Measurements from ENCODE around the gene LHFPL2. TPM values are rescaled to one million over a fixed set of nuclear protein-coding genes. Genes with fewer than 3 reads are reported as not detected.

The LHFPL2 gene
- total RNA-seq, 1 experiment from 2014 or later = 17.9 TPM

GRCh38 chr5:78475370-78475769, 173.2 kb downstream of the LHFPL2 start:
- Histone ChIP-seq H3K9me3 (ENCODE audit: control insufficient read depth in 1 of 2, insufficient read depth in 1 of 2, low read depth in 1 of 2, low read length in 2 of 2) (no peaks in the 10 kb centered on the region), H3K9me2 (ENCODE audit: insufficient read depth) (no peaks in the 10 kb centered on the region), H3K36me3 (ENCODE audit: control insufficient read depth in 1 of 2, insufficient read depth in 2 of 2, low read length in 2 of 2) (no peaks in the 10 kb centered on the region), H3K4me1 (ENCODE audit: control insufficient read depth in 1 of 2, insufficient read depth in 2 of 2, low read length in 2 of 2) (no peaks in the 10 kb centered on the region), H3K4me3 (replicated peaks in 1 of 2; ENCODE audit: low read depth in 1 of 2, low read length in 2 of 2) (no peak overlapping the region), H3K27ac (ENCODE audit: low read depth, low read length) (no peak overlapping the region), H2AFZ (ENCODE audit: low read depth, low read length, poor library complexity, severe bottlenecking) (no peak overlapping the region), H3K4me2 (ENCODE audit: low read length) (no peak overlapping the region), H4K20me1 (ENCODE audit: insufficient read depth) (no peaks in the 10 kb centered on the region), H3K27me3 (ENCODE audit: insufficient read depth, low read length) (no peaks in the 10 kb centered on the region), H3K79me2 (ENCODE audit: insufficient read depth, low read length) (no peaks in the 10 kb centered on the region), H3K9ac (ENCODE audit: low read length) (no peak overlapping the region)
- ChIA-PET CTCF (no interaction called here), RAD21 (ENCODE audit: low non-redundant PET in 1 of 2, low total read pairs in 2 of 2, uncharacterized antibody in 2 of 2, unreplicated experiment in 2 of 2) (no interaction called here), POLR2A (no interaction called here)
- DNase-seq (ENCODE audit: low read depth, low spot score) (no peak), ATAC-seq (no peak)
- TF ChIP-seq POLR2AphosphoS5 (IDR thresholded peaks at IDR 0.05; ENCODE audit: low read depth, low read length) (no peak), TCF7L2 (IDR thresholded peaks at IDR 0.05; ENCODE audit: borderline replicate concordance, extremely low read depth, insufficient read depth, insufficient read length) (no peak), CTCF (IDR thresholded peaks at IDR 0.05 in 2 of 3, conservative IDR thresholded peaks at IDR 0.05 in 1 of 3; ENCODE audit: borderline replicate concordance in 1 of 3, insufficient read depth in 1 of 3, low read depth in 2 of 3, low read length in 2 of 3) (no peak), ZFX (IDR thresholded peaks at IDR 0.05) (no peak), ELF1 (IDR thresholded peaks at IDR 0.05; ENCODE audit: borderline replicate concordance, low read depth) (no peak), POLR2A (IDR thresholded peaks at IDR 0.05; ENCODE audit: borderline replicate concordance, extremely low read depth, insufficient read depth, insufficient read length) (no peak), EZH2phosphoT487 (IDR thresholded peaks at IDR 0.05; ENCODE audit: borderline replicate concordance) (no peak), CEBPB (IDR thresholded peaks at IDR 0.05; ENCODE audit: low read depth) (no peak), CBX3 (IDR thresholded peaks at IDR 0.05; ENCODE audit: low read depth) (no peak), EGR1 (IDR thresholded peaks at IDR 0.05; ENCODE audit: low read depth) (no peak), FOSL1 (IDR thresholded peaks at IDR 0.05; ENCODE audit: low read depth) (no peak), ZBTB33 (IDR thresholded peaks at IDR 0.05; ENCODE audit: extremely low read depth, insufficient replicate concordance, low read length) (no peak)
- TF ChIP-seq, protein P1, sequence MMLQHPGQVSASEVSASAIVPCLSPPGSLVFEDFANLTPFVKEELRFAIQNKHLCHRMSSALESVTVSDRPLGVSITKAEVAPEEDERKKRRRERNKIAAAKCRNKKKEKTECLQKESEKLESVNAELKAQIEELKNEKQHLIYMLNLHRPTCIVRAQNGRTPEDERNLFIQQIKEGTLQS (IDR thresholded peaks at IDR 0.05) = no peak
- TF ChIP-seq, protein P2, sequence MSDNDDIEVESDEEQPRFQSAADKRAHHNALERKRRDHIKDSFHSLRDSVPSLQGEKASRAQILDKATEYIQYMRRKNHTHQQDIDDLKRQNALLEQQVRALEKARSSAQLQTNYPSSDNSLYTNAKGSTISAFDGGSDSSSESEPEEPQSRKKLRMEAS (IDR thresholded peaks at IDR 0.05) = no peak
- TF ChIP-seq, protein P3, sequence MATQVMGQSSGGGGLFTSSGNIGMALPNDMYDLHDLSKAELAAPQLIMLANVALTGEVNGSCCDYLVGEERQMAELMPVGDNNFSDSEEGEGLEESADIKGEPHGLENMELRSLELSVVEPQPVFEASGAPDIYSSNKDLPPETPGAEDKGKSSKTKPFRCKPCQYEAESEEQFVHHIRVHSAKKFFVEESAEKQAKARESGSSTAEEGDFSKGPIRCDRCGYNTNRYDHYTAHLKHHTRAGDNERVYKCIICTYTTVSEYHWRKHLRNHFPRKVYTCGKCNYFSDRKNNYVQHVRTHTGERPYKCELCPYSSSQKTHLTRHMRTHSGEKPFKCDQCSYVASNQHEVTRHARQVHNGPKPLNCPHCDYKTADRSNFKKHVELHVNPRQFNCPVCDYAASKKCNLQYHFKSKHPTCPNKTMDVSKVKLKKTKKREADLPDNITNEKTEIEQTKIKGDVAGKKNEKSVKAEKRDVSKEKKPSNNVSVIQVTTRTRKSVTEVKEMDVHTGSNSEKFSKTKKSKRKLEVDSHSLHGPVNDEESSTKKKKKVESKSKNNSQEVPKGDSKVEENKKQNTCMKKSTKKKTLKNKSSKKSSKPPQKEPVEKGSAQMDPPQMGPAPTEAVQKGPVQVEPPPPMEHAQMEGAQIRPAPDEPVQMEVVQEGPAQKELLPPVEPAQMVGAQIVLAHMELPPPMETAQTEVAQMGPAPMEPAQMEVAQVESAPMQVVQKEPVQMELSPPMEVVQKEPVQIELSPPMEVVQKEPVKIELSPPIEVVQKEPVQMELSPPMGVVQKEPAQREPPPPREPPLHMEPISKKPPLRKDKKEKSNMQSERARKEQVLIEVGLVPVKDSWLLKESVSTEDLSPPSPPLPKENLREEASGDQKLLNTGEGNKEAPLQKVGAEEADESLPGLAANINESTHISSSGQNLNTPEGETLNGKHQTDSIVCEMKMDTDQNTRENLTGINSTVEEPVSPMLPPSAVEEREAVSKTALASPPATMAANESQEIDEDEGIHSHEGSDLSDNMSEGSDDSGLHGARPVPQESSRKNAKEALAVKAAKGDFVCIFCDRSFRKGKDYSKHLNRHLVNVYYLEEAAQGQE (IDR thresholded peaks at IDR 0.05; ENCODE audit: low read depth) = no peak
- BruUV-seq (replicated peaks) = no TSS peak
- intact Hi-C loops (cut with micrococcal nuclease) = no loop called here
